Liver (tissue), 9 donors: Measurements from ENCODE around the gene UBE2L5. TPM values are rescaled to one million over a fixed set of nuclear protein-coding genes. Genes with fewer than 3 reads are reported as not detected.

ENCODE experiments used
- DNase-seq: peaks from one replicate; pipeline ENCODE4 v3.0.0-alpha.2; 2017; ENCODE audit warnings: low spot score
- H3K27ac ChIP-seq, 2 donors: one replicate each; pipeline ENCODE4 v1.7.0; 2013; ENCODE audit warnings: inconsistent platforms in 2 of 2, low read length in 2 of 2, control low read depth in 1 of 2, low read depth in 1 of 2, mild to moderate bottlenecking in 1 of 2
- H3K27me3 ChIP-seq, 4 donors: one replicate each; pipeline versions ENCODE4 v1.6.1 to v1.7.0; 2013; ENCODE audit warnings: low read length in 3 of 4, inconsistent platforms in 1 of 4, mild to moderate bottlenecking in 1 of 4, moderate library complexity in 1 of 4; ENCODE audit not compliant: control insufficient read depth in 4 of 4, insufficient read depth in 4 of 4
- H3K36me3 ChIP-seq, 4 donors: one replicate each; pipeline versions ENCODE4 v1.6.1 to v1.7.0; 2013; ENCODE audit warnings: low read length in 3 of 4, mild to moderate bottlenecking in 3 of 4, low read depth in 1 of 4, moderate library complexity in 1 of 4; ENCODE audit not compliant: control insufficient read depth in 4 of 4, insufficient read depth in 3 of 4
- H3K4me1 ChIP-seq, 4 donors: one replicate each; pipeline versions ENCODE4 v1.6.1 to v1.7.0; 2013; ENCODE audit warnings: low read length in 3 of 4, mild to moderate bottlenecking in 3 of 4, moderate library complexity in 1 of 4; ENCODE audit not compliant: control insufficient read depth in 4 of 4, insufficient read depth in 4 of 4
- H3K4me3 ChIP-seq, 3 donors: one replicate each; pipeline versions ENCODE4 v1.6.1 to v1.7.0; 2013; ENCODE audit warnings: low read length in 3 of 3, control low read depth in 1 of 3, low read depth in 1 of 3, mild to moderate bottlenecking in 1 of 3
- H3K9ac ChIP-seq, 2 donors: one replicate each; pipeline ENCODE4 v1.7.0; 2013; ENCODE audit warnings: low read length in 2 of 2, mild to moderate bottlenecking in 2 of 2, moderate library complexity in 2 of 2, control low read depth in 1 of 2, low read depth in 1 of 2
- H3K9me3 ChIP-seq, 4 donors: one replicate each; pipeline versions ENCODE4 v1.6.1 to v1.7.0; 2013; ENCODE audit warnings: low read length in 3 of 4; ENCODE audit not compliant: control insufficient read depth in 4 of 4
- ATF3 ChIP-seq: IDR thresholded peaks from 2 replicates; pipeline ENCODE4 v1.6.1; 2016; ENCODE audit warnings: antibody characterized with exemption
- CTCF ChIP-seq: fragments of 150-350 bp; IDR thresholded peaks from 2 replicates; pipeline ENCODE4 v1.5.1; 2017; ENCODE audit warnings: improper control_type of control experiment, low read depth, low read length; ENCODE audit not compliant: missing input control
- EGR1 ChIP-seq, 2 donors: IDR thresholded peaks; 2 replicates each; pipeline ENCODE4 v1.6.1; 2016 to 2018; ENCODE audit warnings: antibody characterized with exemption in 2 of 2, low read depth in 2 of 2
- FOXA1 ChIP-seq: IDR thresholded peaks from 2 replicates; pipeline ENCODE4 v1.6.1; 2016; ENCODE audit warnings: antibody characterized with exemption
- FOXA2 ChIP-seq: IDR thresholded peaks from 2 replicates; pipeline ENCODE4 v1.6.1; 2016; ENCODE audit warnings: antibody characterized with exemption
- GABPA ChIP-seq, 2 donors: IDR thresholded peaks in 1 of 2; conservative IDR thresholded peaks in 1 of 2; 2 replicates each; pipeline ENCODE4 v1.6.1; 2016; ENCODE audit warnings: antibody characterized with exemption in 2 of 2, mild to moderate bottlenecking in 1 of 2, moderate library complexity in 1 of 2
- HNF4A ChIP-seq, 2 donors: conservative IDR thresholded peaks; 2 replicates each; pipeline ENCODE4 v1.6.1; 2016; ENCODE audit warnings: antibody characterized with exemption in 2 of 2, mild to moderate bottlenecking in 2 of 2
- HNF4G ChIP-seq: IDR thresholded peaks from 2 replicates; pipeline ENCODE4 v1.6.1; 2016; ENCODE audit warnings: antibody characterized with exemption
- JUND ChIP-seq, 2 donors: IDR thresholded peaks; 2 replicates each; pipeline ENCODE4 v1.6.1; 2016; ENCODE audit warnings: antibody characterized with exemption in 2 of 2
- MAX ChIP-seq: IDR thresholded peaks from 2 replicates; pipeline ENCODE4 v1.6.1; 2016; ENCODE audit warnings: antibody characterized with exemption
- NR2F2 ChIP-seq: IDR thresholded peaks from 2 replicates; pipeline ENCODE4 v1.6.1; 2016; ENCODE audit warnings: antibody characterized with exemption
- RAD21 ChIP-seq, 2 donors: IDR thresholded peaks; 2 replicates each; pipeline ENCODE4 v1.6.1; 2016; ENCODE audit warnings: antibody characterized with exemption in 2 of 2, mild to moderate bottlenecking in 2 of 2
- RXRA ChIP-seq, 2 donors: IDR thresholded peaks; 2 replicates each; pipeline ENCODE4 v1.6.1; 2017 to 2018; ENCODE audit warnings: antibody characterized with exemption in 2 of 2, mild to moderate bottlenecking in 1 of 2
- SP1 ChIP-seq: IDR thresholded peaks from 2 replicates; pipeline ENCODE4 v1.6.1; 2018; ENCODE audit warnings: antibody characterized with exemption, mild to moderate bottlenecking
- TAF1 ChIP-seq: conservative IDR thresholded peaks from 2 replicates; pipeline ENCODE4 v1.6.1; 2016; ENCODE audit warnings: antibody characterized with exemption, mild to moderate bottlenecking
- YY1 ChIP-seq: IDR thresholded peaks from 2 replicates; pipeline ENCODE4 v1.6.1; 2016; ENCODE audit warnings: antibody characterized with exemption, mild to moderate bottlenecking
- WGBS: extraction: QIAGEN DNeasy Blood & Tissue Kit; methylation state at CpG from one replicate; pipeline ENCODE4 v1.1.7; 2013; 5-methylcytosine and 5-hydroxymethylcytosine counted together
- polyA plus RNA-seq, 2 donors: library from polyadenylated mRNA; stranded (reverse) in 1 of 2; unstranded in 1 of 2; fragments of 200-250 nt in 1 of 2; fragments of >200 nt in 1 of 2; fragmentation: Nextera tagmentation in 1 of 2; extraction: Ambion mirVana in 1 of 2; gene quantifications; one replicate each; pipeline versions ENCODE4 v1.2.1 to v1.2.3, GENCODE V29; 2013 to 2015
- total RNA-seq, 2 donors: library from RNA; depleted of rRNA; stranded (reverse); fragments of >200 nt; gene quantifications; one replicate each; pipeline ENCODE4 v1.2.3, GENCODE V29; 2014
- TF ChIP-seq, protein P1 (sequence below): IDR thresholded peaks from 2 replicates; pipeline ENCODE4 v1.6.1; 2016; ENCODE audit warnings: antibody characterized with exemption, mild to moderate bottlenecking
- TF ChIP-seq, protein P2 (sequence below): IDR thresholded peaks from 2 replicates; pipeline ENCODE4 v1.6.1; 2016; ENCODE audit warnings: antibody characterized with exemption
- donor health status: healthy.
- donor health status: healthy.
- donor health status: healthy.
- donor health status: healthy.
- donor health status: healthy.

UBE2L5 gene
- total and polyA plus RNA-seq, 4 donors: 0.10 TPM; not detected in 3

- H3K27ac ChIP-seq: no peak overlapping the region
- no peaks in the 10 kb centered on the region for H3K27me3 ChIP-seq
- WGBS: 74% methylated on average over 3 of the region's 3 CpGs
- peaks cover 0 to 3% (median 2%) of the 10 kb centered on the region in 4 donors for H3K4me1 ChIP-seq
- no peaks in the 10 kb centered on the region for H3K9me3 ChIP-seq
- TF ChIP-seq JUND (IDR thresholded peaks at IDR 0.05) (no peak), NR2F2 (no peak), HNF4G (no peak), RAD21 (IDR thresholded peaks at IDR 0.05) (no peak), CTCF (no peak), EGR1 (IDR thresholded peaks at IDR 0.05; ENCODE audit: low read depth in 2 of 2) (no peak), SP1 (no peak), FOXA2 (no peak), GABPA (IDR thresholded peaks at IDR 0.05 in 1 of 2, conservative IDR thresholded peaks at IDR 0.05 in 1 of 2) (no peak), MAX (no peak), HNF4A (conservative IDR thresholded peaks at IDR 0.05) (no peak), RXRA (IDR thresholded peaks at IDR 0.05) (no peak), TAF1 (no peak), FOXA1 (no peak), ATF3 (no peak), YY1 (no peak)
- TF ChIP-seq, protein P1, sequence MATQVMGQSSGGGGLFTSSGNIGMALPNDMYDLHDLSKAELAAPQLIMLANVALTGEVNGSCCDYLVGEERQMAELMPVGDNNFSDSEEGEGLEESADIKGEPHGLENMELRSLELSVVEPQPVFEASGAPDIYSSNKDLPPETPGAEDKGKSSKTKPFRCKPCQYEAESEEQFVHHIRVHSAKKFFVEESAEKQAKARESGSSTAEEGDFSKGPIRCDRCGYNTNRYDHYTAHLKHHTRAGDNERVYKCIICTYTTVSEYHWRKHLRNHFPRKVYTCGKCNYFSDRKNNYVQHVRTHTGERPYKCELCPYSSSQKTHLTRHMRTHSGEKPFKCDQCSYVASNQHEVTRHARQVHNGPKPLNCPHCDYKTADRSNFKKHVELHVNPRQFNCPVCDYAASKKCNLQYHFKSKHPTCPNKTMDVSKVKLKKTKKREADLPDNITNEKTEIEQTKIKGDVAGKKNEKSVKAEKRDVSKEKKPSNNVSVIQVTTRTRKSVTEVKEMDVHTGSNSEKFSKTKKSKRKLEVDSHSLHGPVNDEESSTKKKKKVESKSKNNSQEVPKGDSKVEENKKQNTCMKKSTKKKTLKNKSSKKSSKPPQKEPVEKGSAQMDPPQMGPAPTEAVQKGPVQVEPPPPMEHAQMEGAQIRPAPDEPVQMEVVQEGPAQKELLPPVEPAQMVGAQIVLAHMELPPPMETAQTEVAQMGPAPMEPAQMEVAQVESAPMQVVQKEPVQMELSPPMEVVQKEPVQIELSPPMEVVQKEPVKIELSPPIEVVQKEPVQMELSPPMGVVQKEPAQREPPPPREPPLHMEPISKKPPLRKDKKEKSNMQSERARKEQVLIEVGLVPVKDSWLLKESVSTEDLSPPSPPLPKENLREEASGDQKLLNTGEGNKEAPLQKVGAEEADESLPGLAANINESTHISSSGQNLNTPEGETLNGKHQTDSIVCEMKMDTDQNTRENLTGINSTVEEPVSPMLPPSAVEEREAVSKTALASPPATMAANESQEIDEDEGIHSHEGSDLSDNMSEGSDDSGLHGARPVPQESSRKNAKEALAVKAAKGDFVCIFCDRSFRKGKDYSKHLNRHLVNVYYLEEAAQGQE: no peak
- TF ChIP-seq, protein P2, sequence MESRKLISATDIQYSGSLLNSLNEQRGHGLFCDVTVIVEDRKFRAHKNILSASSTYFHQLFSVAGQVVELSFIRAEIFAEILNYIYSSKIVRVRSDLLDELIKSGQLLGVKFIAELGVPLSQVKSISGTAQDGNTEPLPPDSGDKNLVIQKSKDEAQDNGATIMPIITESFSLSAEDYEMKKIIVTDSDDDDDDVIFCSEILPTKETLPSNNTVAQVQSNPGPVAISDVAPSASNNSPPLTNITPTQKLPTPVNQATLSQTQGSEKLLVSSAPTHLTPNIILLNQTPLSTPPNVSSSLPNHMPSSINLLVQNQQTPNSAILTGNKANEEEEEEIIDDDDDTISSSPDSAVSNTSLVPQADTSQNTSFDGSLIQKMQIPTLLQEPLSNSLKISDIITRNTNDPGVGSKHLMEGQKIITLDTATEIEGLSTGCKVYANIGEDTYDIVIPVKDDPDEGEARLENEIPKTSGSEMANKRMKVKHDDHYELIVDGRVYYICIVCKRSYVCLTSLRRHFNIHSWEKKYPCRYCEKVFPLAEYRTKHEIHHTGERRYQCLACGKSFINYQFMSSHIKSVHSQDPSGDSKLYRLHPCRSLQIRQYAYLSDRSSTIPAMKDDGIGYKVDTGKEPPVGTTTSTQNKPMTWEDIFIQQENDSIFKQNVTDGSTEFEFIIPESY: no peak
- no peak overlapping the region for H3K9ac ChIP-seq
- H3K36me3 ChIP-seq: no peaks in the 10 kb centered on the region
- DNase-seq: no peak
- no peak overlapping the region for H3K4me3 ChIP-seq
Measured at GRCh38 chr13:30456290-30456689, 34.0 kb downstream of the UBE2L5 start.
